ENCODE measurements around the gene ZNF716. TPM values are rescaled to one million over a fixed set of nuclear protein-coding genes. Genes with fewer than 3 reads are reported as not detected.

The ZNF716 gene
- total RNA-seq, 1 experiment from 2014 or later, result not detected

DNA sequence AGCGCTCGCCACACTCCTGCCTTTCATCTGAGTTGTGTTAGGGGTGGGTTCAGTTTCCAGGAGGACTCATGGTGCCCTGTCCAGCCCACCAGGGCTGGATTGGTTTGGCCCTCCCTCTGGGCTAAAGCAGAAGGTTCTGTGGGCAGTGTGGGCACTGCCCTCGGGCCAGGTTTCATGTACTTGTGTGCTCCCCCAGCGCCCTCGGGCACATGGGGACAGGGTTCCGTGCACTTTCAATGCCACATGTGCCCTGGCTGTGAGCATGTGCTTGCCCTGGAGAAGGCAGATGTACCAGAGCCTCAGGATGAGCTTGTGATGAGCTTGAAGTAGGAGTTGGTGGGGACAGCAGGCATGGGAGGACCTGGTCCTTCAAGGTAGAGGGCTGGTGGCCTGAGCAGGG is 35.6 kb upstream of the ZNF716 start:
- Histone ChIP-seq H3K27ac (ENCODE audit: insufficient read length, low read depth, low read length) (no peak overlapping the region), H3K14ac (ENCODE audit: insufficient read depth, low read length) (no peak overlapping the region), H3T11ph (ENCODE audit: low read length) (no peak overlapping the region), H3K56ac (ENCODE audit: insufficient read length, low read depth, low read length) (no peak overlapping the region), H3K4me1 (ENCODE audit: insufficient read depth, low read length) (no peaks in the 10 kb centered on the region), H2AFZ (ENCODE audit: low read length) (no peak overlapping the region), H3K9me3 (ENCODE audit: control insufficient read depth, low read depth, low read length) (peaks cover 86% of the 10 kb centered on the region), H3K27me3 (ENCODE audit: insufficient read depth, low read length) (no peaks in the 10 kb centered on the region), H3K4me2 (ENCODE audit: insufficient read depth, insufficient read length, low read length) (no peak overlapping the region), H4K20me1 (ENCODE audit: control insufficient read depth, insufficient read depth, insufficient read length) (no peaks in the 10 kb centered on the region), H2BK20ac (ENCODE audit: low read depth, low read length, poor library complexity, severe bottlenecking) (no peak overlapping the region), H2BK15ac (ENCODE audit: low read depth, low read length) (no peak overlapping the region), H4K91ac (ENCODE audit: insufficient read length, low read depth, low read length) (no peak overlapping the region), H3K23ac (ENCODE audit: insufficient read length, low read depth, low read length) (no peak overlapping the region), H2BK12ac (ENCODE audit: insufficient read length, low read depth, low read length) (no peak overlapping the region), H2BK120ac (ENCODE audit: low read depth, low read length, poor library complexity, severe bottlenecking) (no peak overlapping the region), H3K79me2 (ENCODE audit: insufficient read depth, low read length) (no peaks in the 10 kb centered on the region), H2AK5ac (ENCODE audit: insufficient read length, low read length) (no peak overlapping the region), H3K23me2 (ENCODE audit: insufficient read length, low read depth, low read length, poor library complexity, severe bottlenecking) (no peaks in the 10 kb centered on the region), H3K79me1 (ENCODE audit: insufficient read depth, low read depth, low read length, poor library complexity, severe bottlenecking) (no peaks in the 10 kb centered on the region), H3K4ac (ENCODE audit: low read depth, low read length) (no peak overlapping the region), H3K18ac (ENCODE audit: insufficient read length, low read depth, low read length) (no peak overlapping the region), H4K8ac (replicated peaks; ENCODE audit: insufficient read length, low read depth, low read length) (no peak overlapping the region), H2BK5ac (ENCODE audit: insufficient read length, low read length) (no peak overlapping the region), H3K9ac (ENCODE audit: extremely low read depth, insufficient read length, low read length) (no peak overlapping the region), H4K5ac (ENCODE audit: insufficient read length, low read depth, low read length) (no peak overlapping the region)
- WGBS (ENCODE audit: extremely low coverage, insufficient read length, low lambda C conversion rate), result no CpG with 5 or more reads among the region's 6 CpGs
- Mint-ChIP-seq H3K27ac (no peak overlapping the region), H3K27me3 (ENCODE audit: low read depth) (peaks cover 5% of the 10 kb centered on the region), H3K4me3 (no peak overlapping the region), H3K36me3 (ENCODE audit: insufficient read depth in 1 of 3, low read depth in 3 of 3) (peaks cover 14 to 24% (median 20%) of the 10 kb centered on the region in 3 experiments; a peak in 6 of 7 replicates), H3K4me1 (no peaks in the 10 kb centered on the region), H3K9me3 (peaks cover 93 to 96% of the 10 kb centered on the region in 2 experiments)
- DNase-seq, result no peak
- TF ChIP-seq, protein P1, sequence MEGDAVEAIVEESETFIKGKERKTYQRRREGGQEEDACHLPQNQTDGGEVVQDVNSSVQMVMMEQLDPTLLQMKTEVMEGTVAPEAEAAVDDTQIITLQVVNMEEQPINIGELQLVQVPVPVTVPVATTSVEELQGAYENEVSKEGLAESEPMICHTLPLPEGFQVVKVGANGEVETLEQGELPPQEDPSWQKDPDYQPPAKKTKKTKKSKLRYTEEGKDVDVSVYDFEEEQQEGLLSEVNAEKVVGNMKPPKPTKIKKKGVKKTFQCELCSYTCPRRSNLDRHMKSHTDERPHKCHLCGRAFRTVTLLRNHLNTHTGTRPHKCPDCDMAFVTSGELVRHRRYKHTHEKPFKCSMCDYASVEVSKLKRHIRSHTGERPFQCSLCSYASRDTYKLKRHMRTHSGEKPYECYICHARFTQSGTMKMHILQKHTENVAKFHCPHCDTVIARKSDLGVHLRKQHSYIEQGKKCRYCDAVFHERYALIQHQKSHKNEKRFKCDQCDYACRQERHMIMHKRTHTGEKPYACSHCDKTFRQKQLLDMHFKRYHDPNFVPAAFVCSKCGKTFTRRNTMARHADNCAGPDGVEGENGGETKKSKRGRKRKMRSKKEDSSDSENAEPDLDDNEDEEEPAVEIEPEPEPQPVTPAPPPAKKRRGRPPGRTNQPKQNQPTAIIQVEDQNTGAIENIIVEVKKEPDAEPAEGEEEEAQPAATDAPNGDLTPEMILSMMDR (conservative IDR thresholded peaks at IDR 0.05), result no peak
